SK-N-DZ (cell line): ENCODE measurements around the gene DPP6.
A peak's percentile ranks its signal among the peaks of the same experiment; 100 is the strongest.
"Not testable (repeated sequence)": the region's sequence is repeated elsewhere in the genome, so short reads cannot be mapped to it uniquely, and the experiment has no call there.

ENCODE experiments used
- DNase-seq: peaks from one replicate; pipeline ENCODE4 v3.0.0-alpha.2; 2015; ENCODE audit warnings: low spot score

DPP6 gene

DNA sequence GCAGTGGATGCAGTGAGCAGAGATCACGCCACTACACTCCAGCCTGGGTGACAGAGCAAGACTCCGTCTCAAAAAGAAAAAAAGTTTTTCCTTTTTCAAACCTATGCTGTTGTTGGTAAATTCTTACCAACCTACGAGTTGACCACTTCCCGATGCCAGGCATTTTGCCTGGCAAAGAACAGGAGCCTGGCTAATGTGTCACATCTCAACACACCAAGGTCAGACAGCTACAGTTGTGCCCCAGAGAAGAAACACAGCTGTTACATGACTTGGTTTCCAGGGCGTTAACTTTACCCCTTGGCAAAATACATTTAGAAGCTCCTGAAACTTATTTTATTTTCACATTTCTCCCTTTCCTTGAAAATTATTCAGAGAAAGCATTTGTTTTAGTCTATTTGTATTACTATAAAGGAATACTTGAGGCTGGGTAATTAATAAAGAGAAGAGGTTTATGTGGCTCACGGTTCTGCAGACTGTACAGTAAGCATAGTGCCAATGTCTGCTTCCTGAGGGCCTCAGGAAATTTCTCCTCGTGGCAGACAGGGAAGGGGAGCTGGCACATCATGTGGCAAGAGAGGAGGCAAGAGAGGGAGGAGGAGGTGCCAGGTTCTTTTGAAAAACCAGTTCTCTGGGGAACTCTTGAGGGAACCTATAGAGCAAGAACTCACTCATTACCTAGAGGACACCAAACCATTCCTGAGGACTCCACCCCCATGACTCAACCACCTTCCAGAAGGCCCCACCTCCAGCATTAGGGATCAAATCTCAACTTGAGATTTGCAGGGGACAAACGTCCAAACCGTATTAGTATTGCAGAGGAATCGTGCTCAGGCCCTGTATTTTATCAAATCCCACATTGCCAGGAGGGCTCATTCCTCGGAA, 867.4 kb downstream of the DPP6 start:
- no peak for DNase-seq

DNA sequence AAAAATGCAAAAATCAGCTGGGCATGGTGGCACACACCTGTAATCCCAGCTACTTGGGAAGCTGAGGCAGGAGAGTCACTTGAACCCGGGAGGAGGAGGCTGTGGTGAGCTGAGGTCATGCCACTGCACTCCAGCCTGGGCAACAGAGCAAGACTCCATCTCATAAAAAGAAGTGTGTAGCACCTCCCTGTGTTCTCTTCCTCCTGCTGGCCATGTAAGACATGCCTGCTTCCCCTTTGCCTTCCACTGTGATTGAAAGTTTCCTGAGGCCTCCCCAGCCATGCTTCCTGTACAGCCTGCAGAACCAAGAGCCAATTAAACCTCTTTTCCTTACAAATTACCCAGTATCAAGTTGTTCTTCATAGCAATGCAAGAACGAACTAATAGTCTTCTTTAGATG, 870.3 kb downstream of the DPP6 start:
- DNase-seq, result not testable (repeated sequence)

DNA sequence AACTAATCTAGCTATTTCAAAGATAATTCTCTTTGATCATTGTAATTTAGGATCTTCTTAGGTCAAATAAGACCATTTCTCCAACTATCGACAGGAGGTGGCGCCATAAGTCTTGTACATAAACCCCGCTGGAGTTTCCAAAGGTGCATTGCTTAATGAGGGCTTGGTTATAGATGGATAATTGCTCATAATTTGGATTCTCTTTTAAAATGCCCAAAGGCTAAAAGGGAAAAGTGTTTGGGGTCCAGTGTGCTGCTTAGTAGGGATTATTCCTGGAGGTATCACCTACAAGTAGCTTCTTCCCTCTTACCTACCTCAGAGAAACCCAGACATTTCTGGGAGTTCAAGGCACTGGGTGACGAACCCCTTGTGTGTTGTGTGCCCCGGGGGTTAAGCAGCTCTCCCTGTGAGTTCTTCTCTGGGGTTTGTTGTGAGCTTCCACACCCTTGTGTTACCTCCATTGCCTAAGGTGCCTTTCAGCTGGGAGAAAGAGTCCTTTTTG, 875.5 kb downstream of the DPP6 start:
- peak; percentile 73 for DNase-seq

DNA sequence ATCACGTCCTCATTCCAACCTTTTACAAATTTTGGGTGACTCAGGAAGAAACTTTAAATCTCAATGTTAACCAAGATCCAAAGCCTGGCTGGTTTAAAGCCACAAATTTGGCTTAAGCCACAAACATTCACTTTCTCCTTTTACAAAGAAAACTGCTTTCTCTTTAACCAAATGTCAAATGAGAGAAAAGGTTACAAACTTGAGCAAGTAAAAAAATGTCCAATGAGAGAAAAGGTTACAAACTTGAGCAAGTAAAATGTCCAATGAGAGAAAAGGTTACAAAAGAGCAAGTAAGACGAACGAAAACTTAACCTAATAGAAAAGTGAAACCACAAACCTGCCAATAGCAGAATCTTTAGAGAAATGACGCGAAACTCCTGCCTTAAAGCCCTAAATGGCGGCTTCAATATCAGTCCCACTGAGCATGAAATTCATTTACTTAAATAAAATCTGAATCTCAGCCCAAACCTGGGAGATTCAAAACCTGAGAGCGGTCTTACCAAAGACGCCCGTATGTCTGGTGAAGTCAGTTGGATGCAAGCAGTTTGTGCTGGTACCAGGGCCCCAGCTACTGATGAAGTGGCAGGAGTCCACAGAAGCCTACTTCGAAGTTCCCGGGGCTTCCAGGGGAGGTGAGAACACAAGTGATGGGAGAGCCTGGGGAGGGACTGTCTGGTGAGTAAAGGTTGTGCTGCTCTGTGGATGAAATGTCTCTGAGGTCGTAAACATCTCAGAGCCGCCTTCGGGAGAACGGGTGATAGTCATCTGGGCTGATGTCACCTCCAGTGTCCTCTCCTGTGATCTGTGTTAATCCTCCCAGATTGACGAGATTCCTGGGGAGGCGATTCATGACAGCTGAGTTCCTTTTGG, 876.2 kb downstream of the DPP6 start:
- peak; percentile 74 for DNase-seq

GRCh38 chr7:154929006-154929726, 877.0 kb downstream of the DPP6 start:
- no peak for DNase-seq

GRCh38 chr7:154931906-154932305, 879.7 kb downstream of the DPP6 start:
- DNase-seq, result no peak

- not testable (repeated sequence) for DNase-seq
Measured at GRCh38 chr7:154934353-154934952, 882.3 kb downstream of the DPP6 start.

DNA sequence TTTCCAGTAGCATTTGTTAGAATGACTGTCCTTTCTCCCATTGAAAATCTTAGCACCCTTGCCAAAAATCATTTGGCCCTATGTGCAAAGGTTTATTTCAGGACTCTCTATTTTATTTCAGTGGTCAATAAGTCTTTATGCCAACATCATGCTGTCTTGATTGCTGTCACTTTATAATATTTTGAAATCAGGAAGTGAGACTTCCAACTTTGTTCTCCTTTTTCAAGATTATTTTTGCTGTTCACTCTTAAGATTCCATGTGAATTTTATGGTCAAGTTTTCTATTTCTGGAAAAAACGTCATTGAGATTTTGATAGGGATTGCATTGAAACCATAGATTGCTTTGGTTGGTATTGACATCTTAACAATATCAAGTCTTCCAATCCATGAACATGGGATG, 885.6 kb downstream of the DPP6 start:
- no peak for DNase-seq

- DNase-seq, result peak; percentile 27
Measured at GRCh38 chr7:154942691-154943090, 890.5 kb downstream of the DPP6 start.
